Tibial nerve (tissue), 4 donors: Measurements from ENCODE around the gene NFKB1.

Experiments
- EP300 ChIP-seq, 2 donors: sonication (generic); formaldehyde crosslinking; IDR thresholded peaks; one replicate each; pipeline ENCODE4 v1.6.1; 2017; ENCODE audit warnings: antibody characterized with exemption in 2 of 2, mild to moderate bottlenecking in 1 of 2
- POLR2A ChIP-seq, 2 donors: fragments of 450-650 bp; IDR thresholded peaks; one replicate each; pipeline ENCODE4 v1.6.1; 2017; ENCODE audit warnings: antibody characterized with exemption in 2 of 2, mild to moderate bottlenecking in 2 of 2, moderate library complexity in 2 of 2
- TF ChIP-seq, protein P1 (sequence below), 5 experiments: fragments of 200-600 bp in 3 of 5; fragments of 450-650 bp in 2 of 5; sonication (generic) in 3 of 5; IDR thresholded peaks; one replicate each; pipeline ENCODE4 v1.5.1; 2016 to 2019; ENCODE audit warnings: antibody characterized with exemption in 5 of 5, mild to moderate bottlenecking in 3 of 5, moderate library complexity in 2 of 5

GRCh38 chr4:102599455-102599854, 98.3 kb downstream of the NFKB1 start:
- TF ChIP-seq, protein P1, sequence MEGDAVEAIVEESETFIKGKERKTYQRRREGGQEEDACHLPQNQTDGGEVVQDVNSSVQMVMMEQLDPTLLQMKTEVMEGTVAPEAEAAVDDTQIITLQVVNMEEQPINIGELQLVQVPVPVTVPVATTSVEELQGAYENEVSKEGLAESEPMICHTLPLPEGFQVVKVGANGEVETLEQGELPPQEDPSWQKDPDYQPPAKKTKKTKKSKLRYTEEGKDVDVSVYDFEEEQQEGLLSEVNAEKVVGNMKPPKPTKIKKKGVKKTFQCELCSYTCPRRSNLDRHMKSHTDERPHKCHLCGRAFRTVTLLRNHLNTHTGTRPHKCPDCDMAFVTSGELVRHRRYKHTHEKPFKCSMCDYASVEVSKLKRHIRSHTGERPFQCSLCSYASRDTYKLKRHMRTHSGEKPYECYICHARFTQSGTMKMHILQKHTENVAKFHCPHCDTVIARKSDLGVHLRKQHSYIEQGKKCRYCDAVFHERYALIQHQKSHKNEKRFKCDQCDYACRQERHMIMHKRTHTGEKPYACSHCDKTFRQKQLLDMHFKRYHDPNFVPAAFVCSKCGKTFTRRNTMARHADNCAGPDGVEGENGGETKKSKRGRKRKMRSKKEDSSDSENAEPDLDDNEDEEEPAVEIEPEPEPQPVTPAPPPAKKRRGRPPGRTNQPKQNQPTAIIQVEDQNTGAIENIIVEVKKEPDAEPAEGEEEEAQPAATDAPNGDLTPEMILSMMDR (IDR thresholded peaks at IDR 0.05): no peak
- TF ChIP-seq EP300 (IDR thresholded peaks at IDR 0.05) (no peak), POLR2A (IDR thresholded peaks at IDR 0.05) (no peak)
